ENCODE data around the gene ORC5. TPM values are rescaled to one million over a fixed set of nuclear protein-coding genes. Genes with fewer than 3 reads are reported as not detected.

The ORC5 gene
- total RNA-seq, 2 experiments from 2014 or later: 25.2 to 33.1 TPM

- intact Hi-C loops (cut with micrococcal nuclease; ENCODE audit: unreplicated experiment): no loop called here
- BruUV-seq (replicated peaks): no TSS peak
- Histone ChIP-seq H3K4me2 (ENCODE audit: low read length) (no peak overlapping the region), H3K4me3 (ENCODE audit: low read depth, low read length, poor library complexity, severe bottlenecking) (no peak overlapping the region), H3K27ac (ENCODE audit: low read depth, low read length, poor library complexity, severe bottlenecking) (no peak overlapping the region), H3K9me3 (ENCODE audit: low read length) (no peaks in the 10 kb centered on the region), H4K20me1 (ENCODE audit: insufficient read depth, low read length) (no peaks in the 10 kb centered on the region), H3K79me2 (ENCODE audit: insufficient read depth, low read depth, low read length) (no peaks in the 10 kb centered on the region), H3K9me2 (ENCODE audit: insufficient read depth, low read length) (no peaks in the 10 kb centered on the region), H3K36me3 (ENCODE audit: insufficient read depth, low read length) (peaks cover 42% of the 10 kb centered on the region), H2AFZ (ENCODE audit: low read length) (no peak overlapping the region), H3K4me1 (ENCODE audit: insufficient read depth, low read length, poor library complexity, severe bottlenecking) (no peaks in the 10 kb centered on the region)
- no peak for TF ChIP-seq CTCF (conservative IDR thresholded peaks at IDR 0.05; ENCODE audit: low read length)
- no peak for TF ChIP-seq EZH2phosphoT487 (IDR thresholded peaks at IDR 0.05; ENCODE audit: borderline replicate concordance, low read depth, low read length)
- POLR2A ChIA-PET: interaction anchor here (0.6 to 1.3 kb wide), 3 partner anchors 14 to 59 kb away, joined by 3 read pairs; no protein-coding TSS in a partner anchor
- CTCF ChIA-PET (ENCODE audit: unreplicated experiment): no interaction called here
- no peak for DNase-seq (ENCODE audit: low spot score)
Observed at GRCh38 chr7:104149822-104150221, 58.0 kb downstream of the ORC5 start.

GRCh38 chr7:104142147-104142546 is 65.7 kb downstream of the ORC5 start:
- no peaks in the 10 kb centered on the region for H3K9me2 ChIP-seq (ENCODE audit: insufficient read depth, low read length)
- H3K4me2 ChIP-seq (ENCODE audit: low read length): no peak overlapping the region
- H2AFZ ChIP-seq (ENCODE audit: low read length): no peak overlapping the region
- H3K9me3 ChIP-seq (ENCODE audit: low read length): no peaks in the 10 kb centered on the region
- TF ChIP-seq EZH2phosphoT487 (IDR thresholded peaks at IDR 0.05; ENCODE audit: borderline replicate concordance, low read depth, low read length): no peak
- TF ChIP-seq CTCF (conservative IDR thresholded peaks at IDR 0.05; ENCODE audit: low read length): no peak
- peaks cover 58% of the 10 kb centered on the region for H3K36me3 ChIP-seq (ENCODE audit: insufficient read depth, low read length)
- ChIA-PET CTCF (ENCODE audit: unreplicated experiment) (no interaction called here), POLR2A (interaction anchor here (0.6 kb wide), 1 partner anchor 23 kb away, joined by 3 read pairs; no protein-coding TSS in a partner anchor)
- no peak for DNase-seq (ENCODE audit: low spot score)
- H4K20me1 ChIP-seq (ENCODE audit: insufficient read depth, low read length): no peaks in the 10 kb centered on the region
- no TSS peak for BruUV-seq (replicated peaks)
- no peaks in the 10 kb centered on the region for H3K4me1 ChIP-seq (ENCODE audit: insufficient read depth, low read length, poor library complexity, severe bottlenecking)
- H3K79me2 ChIP-seq (ENCODE audit: insufficient read depth, low read depth, low read length): no peaks in the 10 kb centered on the region
- intact Hi-C loops (cut with micrococcal nuclease; ENCODE audit: unreplicated experiment): no loop called here
- no peak overlapping the region for H3K4me3 ChIP-seq (ENCODE audit: low read depth, low read length, poor library complexity, severe bottlenecking)
- H3K27ac ChIP-seq (ENCODE audit: low read depth, low read length, poor library complexity, severe bottlenecking): no peak overlapping the region

- no peaks in the 10 kb centered on the region for H3K79me2 ChIP-seq (ENCODE audit: insufficient read depth, low read depth, low read length)
- POLR2A ChIA-PET: no interaction called here
- H3K4me1 ChIP-seq (ENCODE audit: insufficient read depth, low read length, poor library complexity, severe bottlenecking): no peaks in the 10 kb centered on the region
- H3K4me2 ChIP-seq (ENCODE audit: low read length): no peak overlapping the region
- H3K9me2 ChIP-seq (ENCODE audit: insufficient read depth, low read length): no peaks in the 10 kb centered on the region
- H3K4me3 ChIP-seq (ENCODE audit: low read depth, low read length, poor library complexity, severe bottlenecking): no peak overlapping the region
- peaks cover 66% of the 10 kb centered on the region for H3K36me3 ChIP-seq (ENCODE audit: insufficient read depth, low read length)
- no peaks in the 10 kb centered on the region for H4K20me1 ChIP-seq (ENCODE audit: insufficient read depth, low read length)
- intact Hi-C loops (cut with micrococcal nuclease; ENCODE audit: unreplicated experiment): no loop called here
- no TSS peak for BruUV-seq (replicated peaks)
- H3K27ac ChIP-seq (ENCODE audit: low read depth, low read length, poor library complexity, severe bottlenecking): no peak overlapping the region
- CTCF ChIA-PET (ENCODE audit: unreplicated experiment): no interaction called here
- no peak for DNase-seq (ENCODE audit: low spot score)
- H2AFZ ChIP-seq (ENCODE audit: low read length): no peak overlapping the region
- TF ChIP-seq CTCF (conservative IDR thresholded peaks at IDR 0.05; ENCODE audit: low read length) (no peak), EZH2phosphoT487 (IDR thresholded peaks at IDR 0.05; ENCODE audit: borderline replicate concordance, low read depth, low read length) (no peak)
- H3K9me3 ChIP-seq (ENCODE audit: low read length): no peaks in the 10 kb centered on the region
Observed at GRCh38 chr7:104137971-104138370, 69.8 kb downstream of the ORC5 start.

Measured in OCI-LY7 (cell line).